Omental fat pad (tissue), 4 donors: Measurements from ENCODE around the gene NADK. TPM values are rescaled to one million over a fixed set of nuclear protein-coding genes. Genes with fewer than 3 reads are reported as not detected.

ENCODE experiments used
- ATAC-seq: fragments of 150-250 bp; one replicate; pipeline ENCODE4 v1.9.1; 2016; ENCODE audit warnings: mild to moderate bottlenecking, moderate library complexity; ENCODE audit not compliant: low FRiP score
- DNase-seq: peaks from one replicate; pipeline ENCODE4 v3.0.0-alpha.2; 2019; ENCODE audit warnings: low spot score
- total RNA-seq, 4 donors: library from RNA; depleted of rRNA; stranded (reverse); fragments of >200 nt; gene quantifications; one replicate each; pipeline ENCODE4 v1.1.0, GENCODE V29; 2016
- TF ChIP-seq, protein P1 (sequence below), 3 donors: fragments of 450-650 bp; IDR thresholded peaks; one replicate each; pipeline ENCODE4 v1.5.1; 2016 to 2017; ENCODE audit warnings: antibody characterized with exemption in 3 of 3, mild to moderate bottlenecking in 3 of 3, moderate library complexity in 2 of 3

The NADK gene
- total RNA-seq, 4 donors from 2014 or later, result 97.2 to 136 (median 114) TPM

DNA sequence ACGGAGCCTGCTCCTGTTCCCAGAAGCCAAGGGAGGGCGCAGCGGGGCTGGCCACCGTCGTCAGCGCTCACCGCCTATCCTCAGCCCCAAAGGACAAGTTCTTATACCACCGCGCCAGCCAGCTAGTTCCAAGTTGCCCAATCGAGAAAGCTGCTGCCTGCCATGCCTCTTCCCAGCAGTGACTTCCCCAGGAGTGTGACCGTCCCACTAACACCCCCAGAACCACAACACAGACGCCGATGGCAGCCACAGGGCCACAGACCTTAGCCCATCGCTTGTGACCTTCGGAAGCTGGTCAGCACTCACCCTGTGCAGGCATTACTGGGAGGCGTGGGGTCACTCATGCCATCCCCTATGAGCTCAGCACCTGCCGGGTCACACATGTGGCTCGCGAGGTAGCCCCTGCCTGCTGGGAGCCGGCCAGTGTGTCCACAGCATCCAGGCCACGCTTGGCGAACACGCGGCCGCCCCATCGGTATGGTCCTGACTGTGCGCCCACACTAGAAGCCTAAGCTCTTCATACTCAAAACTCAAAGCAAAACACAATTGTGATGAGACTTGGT is 20.1 kb downstream of the NADK start:
- TF ChIP-seq, protein P1, sequence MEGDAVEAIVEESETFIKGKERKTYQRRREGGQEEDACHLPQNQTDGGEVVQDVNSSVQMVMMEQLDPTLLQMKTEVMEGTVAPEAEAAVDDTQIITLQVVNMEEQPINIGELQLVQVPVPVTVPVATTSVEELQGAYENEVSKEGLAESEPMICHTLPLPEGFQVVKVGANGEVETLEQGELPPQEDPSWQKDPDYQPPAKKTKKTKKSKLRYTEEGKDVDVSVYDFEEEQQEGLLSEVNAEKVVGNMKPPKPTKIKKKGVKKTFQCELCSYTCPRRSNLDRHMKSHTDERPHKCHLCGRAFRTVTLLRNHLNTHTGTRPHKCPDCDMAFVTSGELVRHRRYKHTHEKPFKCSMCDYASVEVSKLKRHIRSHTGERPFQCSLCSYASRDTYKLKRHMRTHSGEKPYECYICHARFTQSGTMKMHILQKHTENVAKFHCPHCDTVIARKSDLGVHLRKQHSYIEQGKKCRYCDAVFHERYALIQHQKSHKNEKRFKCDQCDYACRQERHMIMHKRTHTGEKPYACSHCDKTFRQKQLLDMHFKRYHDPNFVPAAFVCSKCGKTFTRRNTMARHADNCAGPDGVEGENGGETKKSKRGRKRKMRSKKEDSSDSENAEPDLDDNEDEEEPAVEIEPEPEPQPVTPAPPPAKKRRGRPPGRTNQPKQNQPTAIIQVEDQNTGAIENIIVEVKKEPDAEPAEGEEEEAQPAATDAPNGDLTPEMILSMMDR (IDR thresholded peaks at IDR 0.05), result no peak
- no peak for DNase-seq
- peak; percentile 24 for ATAC-seq

DNA sequence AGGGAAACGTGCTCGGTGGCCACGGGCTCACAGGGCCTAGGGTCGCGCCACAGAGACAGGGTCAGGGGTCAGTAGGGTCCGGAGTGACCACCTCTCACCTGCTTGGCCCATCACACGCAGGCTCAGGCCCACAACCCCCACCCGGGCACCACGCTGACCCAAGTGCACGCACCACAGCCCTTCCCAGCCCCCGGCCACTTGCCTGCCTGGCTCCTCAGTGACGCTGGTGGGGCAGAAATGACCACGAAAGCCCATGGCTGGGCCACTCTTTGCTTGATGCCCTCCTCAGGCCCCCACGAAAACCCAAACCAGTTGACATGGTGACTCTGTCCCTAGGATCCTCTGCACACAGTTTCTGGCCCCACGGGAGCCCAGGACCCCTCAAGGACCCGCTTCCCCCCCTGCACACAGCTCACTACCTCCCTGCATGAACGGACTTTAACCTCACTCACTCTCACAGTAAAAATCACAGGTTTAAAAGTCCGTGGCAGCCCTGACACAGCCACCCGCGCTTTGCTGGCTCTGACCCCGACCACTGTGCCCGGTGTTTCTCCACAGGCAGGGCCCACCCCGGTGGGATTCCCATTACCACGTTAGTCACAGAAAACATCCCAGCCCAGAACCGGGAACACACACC is 20.7 kb downstream of the NADK start:
- ATAC-seq (no peak), DNase-seq (no peak)
- TF ChIP-seq, protein P1 (IDR thresholded peaks at IDR 0.05), result no peak

DNA sequence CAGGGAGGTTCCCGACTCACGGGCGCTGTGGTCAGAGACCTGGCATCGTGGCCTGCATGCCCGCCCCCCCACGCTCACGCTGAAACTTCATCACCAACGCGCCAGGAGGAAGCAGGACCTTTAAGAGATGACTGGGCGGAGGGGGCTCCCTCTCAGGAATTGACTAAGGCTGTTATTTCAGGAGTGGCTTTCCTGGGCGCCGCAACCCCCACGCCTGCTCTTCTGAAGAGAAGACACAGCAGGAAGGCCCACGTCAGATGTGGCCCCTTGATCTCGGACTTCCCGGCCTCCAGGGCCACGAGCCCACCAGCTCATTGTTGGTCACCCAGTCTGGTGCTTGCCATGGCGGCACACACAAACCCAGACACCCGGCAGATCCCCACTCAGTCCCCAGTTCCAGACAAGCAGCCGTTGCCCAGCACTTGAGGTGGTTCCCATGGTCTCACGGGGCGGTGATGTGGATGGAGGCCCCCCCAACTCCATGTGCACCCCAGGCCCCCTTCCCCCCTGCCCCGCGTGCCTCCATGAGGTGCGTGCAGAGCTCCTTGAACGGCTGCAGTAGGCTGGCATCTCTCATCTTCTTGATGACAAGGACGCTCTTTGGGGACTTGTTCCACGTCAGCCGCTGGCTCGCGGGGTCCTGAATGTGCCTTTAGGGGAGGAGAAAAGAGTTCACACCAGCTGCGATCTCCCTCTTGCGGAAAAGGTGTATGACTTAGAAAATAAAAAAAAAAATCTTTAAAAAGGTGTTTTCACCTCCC is 21.4 kb downstream of the NADK start:
- DNase-seq (no peak), ATAC-seq (no peak)

DNA sequence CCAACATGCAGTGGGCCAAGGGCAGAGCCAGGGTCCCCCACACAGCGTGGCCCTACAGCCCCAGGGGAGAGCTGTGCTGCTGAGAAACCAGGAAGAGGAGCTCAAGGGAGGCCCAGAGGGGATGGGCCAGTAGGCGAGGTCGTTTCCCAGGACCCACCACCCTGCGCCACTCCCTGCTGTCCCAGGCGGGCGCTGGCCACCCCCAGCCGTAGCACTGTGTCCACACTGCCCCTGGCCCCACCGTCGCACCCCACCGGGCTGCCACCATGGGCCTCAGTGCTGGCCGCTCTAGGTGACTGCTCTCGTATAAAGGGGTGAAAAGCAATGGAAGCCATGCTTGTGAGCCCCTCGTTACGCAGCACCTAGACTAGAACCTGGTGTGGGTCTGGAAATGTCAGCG is 22.4 kb downstream of the NADK start:
- TF ChIP-seq, protein P1 (IDR thresholded peaks at IDR 0.05), result no peak
- DNase-seq (no peak), ATAC-seq (no peak)

More for the DNA sequence above, 21.4 kb downstream of the NADK start:
- TF ChIP-seq, protein P1 (IDR thresholded peaks at IDR 0.05), result no peak

DNA sequence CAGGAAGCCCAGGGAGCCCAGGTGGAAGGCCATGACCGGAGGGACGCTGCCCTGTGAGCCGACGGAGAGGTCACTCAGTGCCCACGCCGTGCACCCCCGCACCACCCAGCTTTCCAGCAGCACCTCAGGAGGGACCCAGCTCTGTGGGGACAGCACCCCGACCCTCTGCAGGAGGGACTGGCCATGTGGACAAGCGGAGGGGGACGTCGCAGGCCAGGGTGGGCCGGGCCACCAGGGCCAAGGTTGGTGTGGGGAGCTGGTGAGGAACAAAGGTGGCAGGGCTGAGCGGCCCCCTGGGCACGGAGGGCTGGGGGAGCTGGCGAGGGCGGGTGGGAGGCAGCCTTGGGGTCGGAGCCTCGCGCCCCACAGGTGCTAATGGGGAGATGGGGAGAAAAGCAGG is 22.8 kb downstream of the NADK start:
- TF ChIP-seq, protein P1 (IDR thresholded peaks at IDR 0.05), result no peak
- ATAC-seq (no peak), DNase-seq (no peak)

DNA sequence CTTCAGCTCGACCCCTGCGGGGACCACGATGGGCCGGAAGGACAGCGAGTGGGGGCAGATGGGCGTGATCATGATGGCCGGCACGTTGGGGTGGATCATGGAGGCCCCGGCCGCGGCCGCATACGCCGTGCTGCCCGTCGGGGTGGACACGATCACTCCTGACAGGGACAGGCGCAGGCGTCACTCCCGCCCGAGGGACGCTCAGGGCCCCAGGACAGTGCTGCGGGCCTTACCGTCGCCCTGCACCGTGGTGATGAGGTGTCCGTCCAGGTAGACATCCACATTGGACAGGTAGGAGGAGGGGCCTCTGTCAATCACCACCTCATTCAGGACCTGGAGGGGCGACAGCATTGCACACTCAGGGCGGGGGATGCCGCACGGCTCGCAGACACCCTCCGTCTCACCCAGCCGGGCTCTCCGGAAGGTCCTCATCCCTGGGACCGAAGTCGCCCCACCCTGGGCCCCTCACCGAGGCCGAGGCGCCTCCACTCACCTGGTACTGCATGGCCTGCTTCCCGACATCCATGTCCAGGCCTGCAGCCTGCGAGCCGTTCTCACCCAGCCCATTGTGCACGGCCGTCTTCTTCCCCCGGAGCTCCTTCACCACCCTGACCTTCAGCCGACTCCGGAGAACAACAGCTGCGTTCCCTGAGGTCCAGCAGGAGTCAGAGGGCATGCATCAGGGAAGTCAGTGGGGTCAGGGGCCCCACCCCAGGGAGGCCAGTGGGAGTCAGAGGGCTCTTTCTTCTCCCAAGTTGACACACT is 24.0 kb downstream of the NADK start:
- ATAC-seq, result no peak
- TF ChIP-seq, protein P1 (IDR thresholded peaks at IDR 0.05), result no peak
- no peak for DNase-seq
